MM.1S (cell line): Measurements from ENCODE around the gene GPR180.

ENCODE experiments used
- DNase-seq: peaks from one replicate; pipeline ENCODE4 v3.0.0-alpha.2; 2015
- H2AFZ ChIP-seq: fragments of 300-600 bp; sonication (generic); 2 replicates; pipeline ENCODE4 v1.6.0; 2016; ENCODE audit warnings: antibody characterized with exemption, low read length
- H3F3A ChIP-seq: fragments of 300-600 bp; sonication (generic); 2 replicates; pipeline ENCODE4 v1.6.1; 2016; ENCODE audit warnings: mild to moderate bottlenecking, antibody characterized with exemption, low read length, moderate library complexity, mixed read lengths; ENCODE audit not compliant: insufficient read depth
- H3K27ac ChIP-seq: fragments of 300-600 bp; sonication (generic); 2 replicates; pipeline ENCODE4 v1.5.1; 2016; ENCODE audit warnings: mild to moderate bottlenecking, low read length
- H3K27me3 ChIP-seq: fragments of 300-600 bp; sonication (generic); replicated peaks from 2 replicates; pipeline ENCODE4 v1.6.0; 2016; ENCODE audit warnings: low read length; ENCODE audit not compliant: insufficient read depth
- H3K36me3 ChIP-seq: fragments of 300-600 bp; sonication (generic); replicated peaks from 2 replicates; pipeline ENCODE4 v1.6.1; 2016; ENCODE audit warnings: mild to moderate bottlenecking, low read length, mixed read lengths; ENCODE audit not compliant: insufficient read depth
- H3K4me1 ChIP-seq: fragments of 300-600 bp; sonication (generic); 2 replicates; pipeline ENCODE4 v1.6.1; 2016; ENCODE audit warnings: low read length, mixed read lengths
- H3K4me2 ChIP-seq: fragments of 300-600 bp; sonication (generic); 2 replicates; pipeline ENCODE4 v1.6.0; 2016; ENCODE audit warnings: low read depth, low read length
- H3K4me3 ChIP-seq: fragments of 300-600 bp; sonication (generic); 2 replicates; pipeline ENCODE4 v1.5.1; 2016; ENCODE audit warnings: low read length, mixed read lengths
- H3K79me2 ChIP-seq: fragments of 300-600 bp; sonication (generic); 2 replicates; pipeline ENCODE4 v1.6.1; 2016; ENCODE audit warnings: mixed run types, low read length, mixed read lengths
- H3K9ac ChIP-seq: fragments of 300-600 bp; sonication (generic); 2 replicates; pipeline ENCODE4 v1.6.1; 2016; ENCODE audit warnings: low read length, mixed read lengths
- H3K9me2 ChIP-seq: fragments of 300-600 bp; sonication (generic); replicated peaks from 2 replicates; pipeline ENCODE4 v1.6.1; 2016; ENCODE audit warnings: mild to moderate bottlenecking, low read length, mixed read lengths; ENCODE audit not compliant: insufficient read depth
- H3K9me3 ChIP-seq: fragments of 300-600 bp; sonication (generic); replicated peaks from 2 replicates; pipeline ENCODE4 v1.6.1; 2016; ENCODE audit warnings: mild to moderate bottlenecking, low read length, mixed read lengths; ENCODE audit not compliant: insufficient read depth
- H4K20me1 ChIP-seq: fragments of 300-600 bp; sonication (generic); 2 replicates; pipeline ENCODE4 v1.6.1; 2016; ENCODE audit warnings: mild to moderate bottlenecking, low read length, moderate library complexity, mixed read lengths; ENCODE audit not compliant: insufficient read depth
- EZH2 ChIP-seq: fragments of 300-600 bp; sonication (generic); optimal IDR thresholded peaks from 2 replicates; pipeline ENCODE3; 2017; ENCODE audit warnings: low read depth, mild to moderate bottlenecking, antibody characterized with exemption, low read length, mixed read lengths
- EZH2phosphoT487 ChIP-seq: fragments of 300-600 bp; sonication (generic); IDR thresholded peaks from 2 replicates; pipeline ENCODE4 v1.6.1; 2018; ENCODE audit warnings: antibody characterized with exemption, low read length
- TF ChIP-seq, protein P1 (sequence below): fragments of 300-600 bp; sonication (generic); IDR thresholded peaks from 2 replicates; pipeline ENCODE4 v1.5.1; 2016; ENCODE audit warnings: antibody characterized with exemption, low read length, mixed read lengths

GPR180 gene

DNA sequence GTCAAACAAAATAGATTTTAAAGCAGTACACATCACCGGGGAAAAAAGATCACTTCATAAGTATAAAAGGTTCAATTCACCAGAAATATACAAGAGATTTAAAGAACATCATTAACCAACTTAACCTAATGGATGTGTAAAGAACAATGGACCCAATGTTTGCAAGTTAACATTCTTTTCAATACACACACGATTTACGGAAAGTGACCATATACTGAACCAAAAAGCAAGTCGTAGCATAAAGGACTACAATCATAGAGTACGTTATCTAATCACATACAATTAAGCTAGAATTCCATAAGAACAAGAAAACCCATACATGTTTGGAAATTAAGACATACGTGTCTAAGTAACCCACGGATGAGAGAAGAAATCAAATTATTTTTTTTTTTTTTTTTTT, 15.3 kb upstream of the GPR180 start:
- Histone ChIP-seq H3K4me1 (peaks cover 10% of the 10 kb centered on the region), H3K9ac (no peak overlapping the region), H3K27me3 (no peaks in the 10 kb centered on the region), H3K9me3 (no peaks in the 10 kb centered on the region), H4K20me1 (no peaks in the 10 kb centered on the region), H2AFZ (no peak overlapping the region), H3K4me3 (no peak overlapping the region), H3K79me2 (peaks cover 20% of the 10 kb centered on the region), H3F3A (peaks cover 9% of the 10 kb centered on the region), H3K4me2 (no peak overlapping the region), H3K27ac (no peak overlapping the region), H3K9me2 (no peaks in the 10 kb centered on the region), H3K36me3 (peaks cover 4% of the 10 kb centered on the region)
- TF ChIP-seq EZH2phosphoT487 (no peak), EZH2 (no peak)
- TF ChIP-seq, protein P1, sequence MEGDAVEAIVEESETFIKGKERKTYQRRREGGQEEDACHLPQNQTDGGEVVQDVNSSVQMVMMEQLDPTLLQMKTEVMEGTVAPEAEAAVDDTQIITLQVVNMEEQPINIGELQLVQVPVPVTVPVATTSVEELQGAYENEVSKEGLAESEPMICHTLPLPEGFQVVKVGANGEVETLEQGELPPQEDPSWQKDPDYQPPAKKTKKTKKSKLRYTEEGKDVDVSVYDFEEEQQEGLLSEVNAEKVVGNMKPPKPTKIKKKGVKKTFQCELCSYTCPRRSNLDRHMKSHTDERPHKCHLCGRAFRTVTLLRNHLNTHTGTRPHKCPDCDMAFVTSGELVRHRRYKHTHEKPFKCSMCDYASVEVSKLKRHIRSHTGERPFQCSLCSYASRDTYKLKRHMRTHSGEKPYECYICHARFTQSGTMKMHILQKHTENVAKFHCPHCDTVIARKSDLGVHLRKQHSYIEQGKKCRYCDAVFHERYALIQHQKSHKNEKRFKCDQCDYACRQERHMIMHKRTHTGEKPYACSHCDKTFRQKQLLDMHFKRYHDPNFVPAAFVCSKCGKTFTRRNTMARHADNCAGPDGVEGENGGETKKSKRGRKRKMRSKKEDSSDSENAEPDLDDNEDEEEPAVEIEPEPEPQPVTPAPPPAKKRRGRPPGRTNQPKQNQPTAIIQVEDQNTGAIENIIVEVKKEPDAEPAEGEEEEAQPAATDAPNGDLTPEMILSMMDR = no peak
- DNase-seq = no peak

DNA sequence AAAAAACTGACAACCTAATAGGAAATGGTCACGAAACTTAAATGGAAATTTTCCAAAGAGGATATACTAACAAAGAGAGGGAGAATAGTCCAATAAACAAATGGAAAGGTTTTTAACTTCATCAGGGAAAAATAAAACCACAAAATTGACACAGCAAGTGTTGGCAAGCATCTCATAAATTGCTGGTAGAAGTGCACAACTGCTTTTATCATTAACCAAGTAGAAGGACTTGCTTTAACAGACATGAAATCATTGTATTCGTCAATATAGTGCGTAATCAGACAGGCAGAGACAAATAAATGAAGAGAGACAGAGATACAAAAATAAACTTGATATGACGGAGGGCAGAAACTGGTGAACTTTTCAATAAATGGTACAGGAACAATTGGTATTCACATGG, 13.1 kb upstream of the GPR180 start:
- no peak for DNase-seq
- Histone ChIP-seq H2AFZ (no peak overlapping the region), H3K9ac (no peak overlapping the region), H4K20me1 (no peaks in the 10 kb centered on the region), H3K27me3 (no peaks in the 10 kb centered on the region), H3F3A (peaks cover 9% of the 10 kb centered on the region), H3K9me3 (no peaks in the 10 kb centered on the region), H3K36me3 (peaks cover 4% of the 10 kb centered on the region; the same call in 1 of the 2 replicates), H3K4me2 (no peak overlapping the region), H3K79me2 (peaks cover 30% of the 10 kb centered on the region), H3K4me3 (no peak overlapping the region), H3K9me2 (no peaks in the 10 kb centered on the region), H3K27ac (no peak overlapping the region), H3K4me1 (peaks cover 10% of the 10 kb centered on the region)
- TF ChIP-seq, protein P1 = no peak
- TF ChIP-seq EZH2phosphoT487 (no peak), EZH2 (no peak)

DNA sequence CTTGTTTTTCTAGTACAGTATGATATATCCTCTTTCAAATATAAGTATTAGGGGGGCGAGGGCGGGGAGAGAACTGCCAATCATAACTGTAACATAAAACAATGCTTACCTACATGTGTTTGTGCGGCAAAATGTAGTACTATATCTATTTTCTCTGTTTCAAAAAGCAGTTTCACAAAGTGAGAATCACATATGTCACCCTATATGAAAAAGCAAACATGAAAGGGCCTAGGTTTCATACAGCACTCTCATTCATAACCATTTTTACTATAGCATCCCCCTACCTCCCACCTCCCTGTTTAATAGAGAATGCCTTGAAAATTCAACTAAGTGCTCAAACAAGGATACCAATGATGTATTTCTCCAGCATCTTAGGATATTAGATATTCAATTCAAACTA, 10.9 kb upstream of the GPR180 start:
- H3K4me3 ChIP-seq = no peak overlapping the region
- no peaks in the 10 kb centered on the region for H3K9me3 ChIP-seq
- peak overlapping the region; percentile 30; the same call in 1 of the 2 replicates for H3K27ac ChIP-seq
- TF ChIP-seq EZH2 (no peak), EZH2phosphoT487 (no peak)
- TF ChIP-seq, protein P1 = no peak
- peaks cover 9% of the 10 kb centered on the region for H3F3A ChIP-seq
- no peaks in the 10 kb centered on the region for H3K9me2 ChIP-seq
- no peaks in the 10 kb centered on the region for H4K20me1 ChIP-seq
- H3K27me3 ChIP-seq = no peaks in the 10 kb centered on the region
- peaks cover 50% of the 10 kb centered on the region for H3K79me2 ChIP-seq
- no peak overlapping the region for H2AFZ ChIP-seq
- peaks cover 25% of the 10 kb centered on the region for H3K4me1 ChIP-seq
- H3K9ac ChIP-seq = no peak overlapping the region
- peak; percentile 50 for DNase-seq
- H3K36me3 ChIP-seq = peaks cover 2% of the 10 kb centered on the region; the same call in 1 of the 2 replicates
- H3K4me2 ChIP-seq = peak overlapping the region; percentile 18
